HCT116 (cell line): Measurements from ENCODE around the gene UBE2E2.

Source experiments
- EZH2 ChIP-seq: fragments of 200-600 bp; sonication (generic); IDR thresholded peaks from 2 replicates; pipeline ENCODE4 v1.6.1; 2017; ENCODE audit warnings: antibody characterized with exemption, mixed run types
- JUND ChIP-seq: IDR thresholded peaks from 2 replicates; pipeline ENCODE4 v1.6.1; 2012
- POLR2A ChIP-seq: IDR thresholded peaks from 2 replicates; pipeline ENCODE4 v1.7.0; 2011; ENCODE audit warnings: borderline replicate concordance; ENCODE audit not compliant: insufficient read depth, insufficient read length; ENCODE audit errors: extremely low read depth
- YY1 ChIP-seq: IDR thresholded peaks from 2 replicates; pipeline ENCODE4 v1.6.1; 2011; ENCODE audit warnings: low read length, low read depth, moderate library complexity, mild to moderate bottlenecking; ENCODE audit not compliant: insufficient replicate concordance; ENCODE audit errors: extremely low read depth
- TF ChIP-seq, protein P1 (sequence below): IDR thresholded peaks from 2 replicates; pipeline ENCODE4 v1.6.1; 2012
- TF ChIP-seq, protein P2 (sequence below), 3 experiments: fragments of 200-600 bp in 1 of 3; sonication (generic) in 1 of 3; IDR thresholded peaks in 2 of 3; conservative IDR thresholded peaks in 1 of 3; 2 replicates each; pipeline ENCODE4 v1.5.1; 2012 to 2017; ENCODE audit warnings: low read depth in 2 of 3, low read length in 2 of 3, antibody characterized with exemption in 1 of 3, borderline replicate concordance in 1 of 3, control low read depth in 1 of 3, mild to moderate bottlenecking in 1 of 3, mixed read lengths in 1 of 3, mixed run types in 1 of 3, moderate library complexity in 1 of 3; ENCODE audit not compliant: insufficient read depth in 1 of 3

DNA sequence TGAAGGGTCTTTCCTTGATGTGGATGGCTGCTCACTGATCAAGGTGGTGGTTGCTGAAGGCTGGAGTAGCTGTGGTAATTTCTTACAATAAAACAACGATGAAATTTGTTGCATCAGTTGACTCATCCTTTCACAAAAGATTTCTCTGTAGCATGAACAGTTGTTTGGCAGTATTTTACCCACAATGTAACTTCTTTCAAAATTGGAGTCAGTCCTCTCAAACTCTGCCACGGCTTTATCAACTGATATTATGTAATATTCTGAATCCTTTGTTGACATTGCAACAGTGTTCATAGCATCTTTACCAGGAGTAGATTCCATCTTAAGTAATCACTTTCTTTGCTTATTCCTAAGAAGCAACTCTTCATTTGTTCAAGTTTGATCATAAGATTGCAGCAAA, 252.6 kb downstream of the UBE2E2 start:
- TF ChIP-seq JUND (no peak), YY1 (no peak), EZH2 (no peak), POLR2A (no peak)
- TF ChIP-seq, protein P1, sequence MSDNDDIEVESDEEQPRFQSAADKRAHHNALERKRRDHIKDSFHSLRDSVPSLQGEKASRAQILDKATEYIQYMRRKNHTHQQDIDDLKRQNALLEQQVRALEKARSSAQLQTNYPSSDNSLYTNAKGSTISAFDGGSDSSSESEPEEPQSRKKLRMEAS, result no peak
- TF ChIP-seq, protein P2, sequence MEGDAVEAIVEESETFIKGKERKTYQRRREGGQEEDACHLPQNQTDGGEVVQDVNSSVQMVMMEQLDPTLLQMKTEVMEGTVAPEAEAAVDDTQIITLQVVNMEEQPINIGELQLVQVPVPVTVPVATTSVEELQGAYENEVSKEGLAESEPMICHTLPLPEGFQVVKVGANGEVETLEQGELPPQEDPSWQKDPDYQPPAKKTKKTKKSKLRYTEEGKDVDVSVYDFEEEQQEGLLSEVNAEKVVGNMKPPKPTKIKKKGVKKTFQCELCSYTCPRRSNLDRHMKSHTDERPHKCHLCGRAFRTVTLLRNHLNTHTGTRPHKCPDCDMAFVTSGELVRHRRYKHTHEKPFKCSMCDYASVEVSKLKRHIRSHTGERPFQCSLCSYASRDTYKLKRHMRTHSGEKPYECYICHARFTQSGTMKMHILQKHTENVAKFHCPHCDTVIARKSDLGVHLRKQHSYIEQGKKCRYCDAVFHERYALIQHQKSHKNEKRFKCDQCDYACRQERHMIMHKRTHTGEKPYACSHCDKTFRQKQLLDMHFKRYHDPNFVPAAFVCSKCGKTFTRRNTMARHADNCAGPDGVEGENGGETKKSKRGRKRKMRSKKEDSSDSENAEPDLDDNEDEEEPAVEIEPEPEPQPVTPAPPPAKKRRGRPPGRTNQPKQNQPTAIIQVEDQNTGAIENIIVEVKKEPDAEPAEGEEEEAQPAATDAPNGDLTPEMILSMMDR (IDR thresholded peaks at IDR 0.05 in 2 of 3, conservative IDR thresholded peaks at IDR 0.05 in 1 of 3; ENCODE audit: borderline replicate concordance in 1 of 3, insufficient read depth in 1 of 3, low read depth in 2 of 3, low read length in 2 of 3), result no peak
